HG03342 (cell line): ENCODE data around the gene DEPDC1.
"Not testable (repeated sequence)": the region's sequence is repeated elsewhere in the genome, so short reads cannot be mapped to it uniquely, and the experiment has no call there.

Experiments
- ATAC-seq: cut with Tn5 transposase; IDR thresholded peaks from one replicate; pipeline ENCODE4 v1.9.1; 2021; ENCODE audit warnings: mild to moderate bottlenecking, moderate library complexity; ENCODE audit not compliant: unreplicated experiment

The DEPDC1 gene, protein sequence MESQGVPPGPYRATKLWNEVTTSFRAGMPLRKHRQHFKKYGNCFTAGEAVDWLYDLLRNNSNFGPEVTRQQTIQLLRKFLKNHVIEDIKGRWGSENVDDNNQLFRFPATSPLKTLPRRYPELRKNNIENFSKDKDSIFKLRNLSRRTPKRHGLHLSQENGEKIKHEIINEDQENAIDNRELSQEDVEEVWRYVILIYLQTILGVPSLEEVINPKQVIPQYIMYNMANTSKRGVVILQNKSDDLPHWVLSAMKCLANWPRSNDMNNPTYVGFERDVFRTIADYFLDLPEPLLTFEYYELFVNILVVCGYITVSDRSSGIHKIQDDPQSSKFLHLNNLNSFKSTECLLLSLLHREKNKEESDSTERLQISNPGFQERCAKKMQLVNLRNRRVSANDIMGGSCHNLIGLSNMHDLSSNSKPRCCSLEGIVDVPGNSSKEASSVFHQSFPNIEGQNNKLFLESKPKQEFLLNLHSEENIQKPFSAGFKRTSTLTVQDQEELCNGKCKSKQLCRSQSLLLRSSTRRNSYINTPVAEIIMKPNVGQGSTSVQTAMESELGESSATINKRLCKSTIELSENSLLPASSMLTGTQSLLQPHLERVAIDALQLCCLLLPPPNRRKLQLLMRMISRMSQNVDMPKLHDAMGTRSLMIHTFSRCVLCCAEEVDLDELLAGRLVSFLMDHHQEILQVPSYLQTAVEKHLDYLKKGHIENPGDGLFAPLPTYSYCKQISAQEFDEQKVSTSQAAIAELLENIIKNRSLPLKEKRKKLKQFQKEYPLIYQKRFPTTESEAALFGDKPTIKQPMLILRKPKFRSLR

DNA sequence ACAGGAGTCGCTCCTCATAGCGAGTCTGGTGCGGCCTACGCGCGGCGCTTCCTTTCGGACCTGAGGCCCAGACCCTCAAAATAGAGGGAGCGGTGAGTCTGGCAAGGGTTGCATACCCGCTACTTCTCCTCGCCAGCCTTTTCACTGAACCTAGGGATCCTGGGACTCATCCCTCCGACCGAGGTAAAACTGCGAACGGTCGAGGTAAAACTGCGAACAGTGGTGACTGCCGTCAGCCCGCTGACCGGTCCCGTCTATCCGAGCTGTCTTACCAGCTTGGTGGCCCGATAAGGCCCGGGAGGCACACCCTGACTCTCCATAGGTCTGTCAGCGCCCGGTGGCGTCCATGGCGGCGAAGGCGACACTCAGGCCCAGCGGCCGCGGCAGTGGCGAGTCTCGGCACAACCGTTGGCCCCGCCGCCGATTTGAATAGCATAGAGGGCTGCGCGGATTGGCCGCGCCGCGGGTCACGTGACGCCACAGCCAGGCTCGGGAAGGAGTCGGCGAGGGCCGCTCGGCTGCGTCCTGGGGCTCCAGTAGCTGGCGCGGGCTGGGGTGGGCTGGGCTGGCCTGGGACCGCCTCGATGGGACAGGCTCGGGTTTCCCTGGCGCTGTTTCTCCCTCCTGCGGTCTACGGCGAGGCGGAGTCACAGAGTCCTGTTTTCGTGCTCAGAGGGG lies at the start of gene DEPDC1:
Gene DEPDC1, minus strand, starts transcription at position 403 of the 678 bp plus-strand sequence. Its CDS starts 83 bp downstream, at position 320.
- peak; percentile 97 for ATAC-seq

DNA sequence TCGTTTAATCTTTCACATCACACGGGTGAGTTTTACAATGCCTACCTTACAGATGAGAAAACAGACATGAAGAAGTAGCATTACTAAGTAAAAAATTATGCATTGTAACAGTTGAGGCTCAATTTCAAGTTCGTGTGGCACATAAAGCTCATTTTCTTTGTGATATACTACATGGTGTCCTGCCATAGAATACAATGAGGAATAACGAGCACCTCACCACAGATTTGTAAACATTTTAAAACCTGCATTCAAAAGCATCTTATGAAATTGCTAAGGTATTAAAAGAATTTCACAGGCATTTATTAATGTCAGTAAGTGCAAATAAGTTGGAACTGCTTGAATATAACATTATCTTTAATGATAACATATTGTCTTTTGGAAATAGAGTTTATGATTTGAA lies 47.8 kb upstream of the DEPDC1 start:
- no peak for ATAC-seq

DNA sequence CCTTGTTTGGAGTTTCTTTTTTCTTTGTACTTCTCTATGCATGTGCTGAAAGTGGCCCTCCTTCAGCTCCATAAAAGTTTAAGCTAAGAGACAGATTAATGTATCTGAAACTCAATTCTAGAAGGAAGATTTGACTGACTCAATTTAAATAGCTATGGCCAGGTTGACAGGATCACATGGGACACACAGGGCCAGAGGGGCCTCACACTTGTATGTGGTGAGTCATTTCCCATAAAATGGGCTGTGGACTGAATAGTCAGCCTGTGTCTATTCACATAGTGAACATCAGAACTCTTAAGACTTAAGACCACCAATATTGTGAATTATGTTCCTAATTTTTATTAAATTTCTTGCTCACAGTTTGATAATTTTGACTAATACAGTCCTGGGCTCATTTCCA lies 45.7 kb upstream of the DEPDC1 start:
- ATAC-seq = no peak

DNA sequence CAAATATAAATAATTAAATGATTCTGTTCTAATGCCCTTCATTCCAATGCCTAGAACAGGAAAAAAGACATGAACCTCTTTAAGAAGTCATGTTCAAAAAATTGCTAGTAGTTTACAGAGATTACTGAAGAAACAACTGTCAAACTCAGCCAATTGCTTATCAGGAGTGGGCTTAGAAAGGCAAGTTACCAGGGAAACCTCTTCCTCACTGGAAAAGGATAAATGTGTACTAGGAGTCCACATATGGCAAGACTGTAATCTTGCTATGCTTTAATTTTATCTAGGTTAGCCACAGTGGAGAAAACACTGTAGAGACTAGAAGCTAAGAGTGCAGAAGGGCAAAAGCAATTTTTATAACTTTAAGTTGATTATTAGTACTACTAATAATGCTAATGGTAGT lies 42.1 kb upstream of the DEPDC1 start:
- no peak for ATAC-seq

DNA sequence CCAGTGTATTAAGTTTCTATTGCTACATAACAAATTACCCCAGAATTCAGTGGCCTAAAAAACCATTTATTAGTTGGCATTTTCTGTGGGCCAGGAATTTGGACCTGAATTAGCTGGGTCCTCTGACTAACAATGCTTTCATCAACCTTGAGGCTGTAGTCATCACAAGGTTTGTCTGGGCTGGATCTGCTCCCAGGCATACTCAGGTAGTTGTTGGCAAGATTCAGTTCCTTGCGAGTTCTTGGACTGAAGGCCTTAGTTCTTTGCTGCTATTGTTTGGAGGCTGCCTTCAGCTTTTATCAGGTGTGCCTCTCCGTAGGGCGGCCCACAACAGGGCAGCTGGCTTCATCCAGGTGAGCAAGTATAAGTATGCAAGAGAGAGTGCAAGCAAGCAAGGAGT lies 31.4 kb upstream of the DEPDC1 start:
- ATAC-seq = no peak

DNA sequence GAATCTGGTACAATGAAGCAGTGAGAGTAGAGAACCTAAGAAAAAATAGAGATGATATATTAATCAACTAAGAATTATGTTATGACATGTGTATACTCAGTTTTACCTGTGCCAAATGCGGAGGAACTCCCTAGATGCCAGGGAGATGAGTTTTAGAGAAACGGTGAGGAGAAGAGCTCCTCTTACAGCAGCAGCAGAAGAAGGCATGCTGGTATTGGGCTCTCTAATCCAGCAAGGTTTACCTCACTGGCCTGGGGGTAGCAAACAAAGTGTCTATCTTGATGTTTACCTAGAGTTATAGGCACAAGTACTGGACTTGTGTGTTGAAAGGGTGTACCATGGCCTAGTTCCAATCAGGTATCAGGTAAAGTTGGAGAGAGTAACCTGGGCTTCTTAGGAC lies 28.9 kb upstream of the DEPDC1 start:
- no peak for ATAC-seq

DNA sequence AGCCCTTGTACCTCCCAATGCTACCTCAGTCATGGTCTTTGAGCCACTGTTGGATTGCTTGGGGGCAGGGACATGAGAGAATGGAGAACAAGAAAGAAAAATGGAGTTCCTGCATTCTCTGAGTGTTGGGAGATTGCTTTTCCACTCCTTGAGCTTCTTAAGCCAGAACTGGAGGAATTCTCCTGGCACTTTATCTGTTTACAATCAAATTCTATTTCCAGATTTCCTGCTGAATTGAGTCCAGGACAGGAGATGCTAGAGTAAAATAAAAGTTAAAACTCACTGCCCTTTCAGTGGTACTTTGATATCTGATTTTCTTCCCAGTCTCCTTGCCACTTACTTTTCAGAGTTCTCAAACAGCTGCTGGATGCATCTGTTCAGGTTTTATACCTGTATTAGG lies 24.4 kb upstream of the DEPDC1 start:
- no peak for ATAC-seq

DNA sequence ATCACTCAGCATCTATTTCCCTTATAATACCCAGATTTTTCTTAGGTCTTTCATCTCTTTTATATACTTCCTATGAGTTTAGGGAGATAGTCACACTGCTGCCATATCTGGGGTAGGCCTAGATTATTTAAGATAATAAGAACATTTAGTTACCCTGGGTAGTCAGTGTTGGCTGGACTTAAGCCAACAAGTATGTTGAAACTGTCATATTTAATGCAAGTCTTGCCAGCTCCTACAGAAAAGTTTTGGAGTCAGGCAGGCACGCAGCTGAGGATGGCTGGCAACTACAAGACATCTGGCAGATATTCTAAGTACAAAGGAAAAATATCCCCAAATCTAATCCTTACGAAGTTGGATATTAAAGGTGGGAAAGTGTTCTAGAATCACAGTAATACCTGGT lies 19.2 kb upstream of the DEPDC1 start:
- no peak for ATAC-seq

DNA sequence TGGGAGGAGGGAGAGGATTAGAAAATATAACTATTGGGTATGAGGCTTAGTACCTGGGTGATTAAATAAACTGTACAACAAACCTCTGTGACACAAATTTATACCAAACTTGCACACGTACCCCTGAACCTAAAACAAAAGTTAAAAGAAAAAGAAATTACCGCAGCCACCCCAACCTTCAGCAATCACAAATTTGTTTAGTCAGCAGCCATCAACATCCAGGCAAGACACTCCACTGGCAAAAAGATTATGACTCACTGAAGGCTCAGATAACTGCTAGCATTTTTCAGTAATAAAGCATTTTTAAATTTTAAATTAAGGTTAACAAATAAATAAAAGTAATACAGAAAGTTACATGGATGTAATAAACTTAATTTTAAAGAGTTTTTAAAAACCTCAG lies 14.4 kb upstream of the DEPDC1 start:
- no peak for ATAC-seq

DNA sequence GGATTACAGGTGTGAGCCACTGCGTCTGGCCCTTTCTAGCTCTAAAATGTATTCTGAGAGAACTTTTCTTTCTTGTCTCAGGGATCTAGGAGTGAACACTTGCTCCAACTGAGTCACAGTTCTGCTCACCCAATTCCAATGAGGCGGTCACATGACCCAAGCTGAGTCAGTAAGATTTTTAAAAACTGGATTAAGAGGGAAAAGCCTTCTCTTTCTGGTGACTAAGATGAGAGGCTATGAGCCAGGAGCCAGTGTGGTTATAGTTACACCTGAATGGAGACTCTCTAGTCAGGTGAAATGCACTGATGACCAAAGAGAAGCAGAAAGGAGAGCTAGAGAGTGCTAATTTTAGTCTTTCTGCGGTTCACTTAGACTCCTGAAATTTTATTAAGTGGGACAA lies 9.5 kb upstream of the DEPDC1 start:
- no peak for ATAC-seq

DNA sequence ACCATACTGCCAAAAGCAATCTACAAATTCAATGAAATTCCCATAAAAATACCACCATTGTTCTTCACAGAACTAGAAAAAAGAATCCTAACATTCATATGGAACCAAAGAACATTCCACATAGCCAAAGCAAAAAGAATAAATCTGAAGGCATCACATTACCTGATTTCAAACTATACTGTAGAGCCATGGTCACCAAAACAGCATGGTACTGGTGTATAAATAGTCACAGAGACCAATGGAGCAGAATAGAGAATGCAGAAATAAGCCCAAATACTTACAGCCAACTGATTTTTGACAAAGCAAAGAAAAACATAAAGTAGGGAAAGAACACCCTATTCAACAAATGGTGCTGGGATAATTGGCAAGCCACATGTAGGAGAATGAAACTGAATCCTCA lies 6.2 kb upstream of the DEPDC1 start:
- no peak for ATAC-seq

DNA sequence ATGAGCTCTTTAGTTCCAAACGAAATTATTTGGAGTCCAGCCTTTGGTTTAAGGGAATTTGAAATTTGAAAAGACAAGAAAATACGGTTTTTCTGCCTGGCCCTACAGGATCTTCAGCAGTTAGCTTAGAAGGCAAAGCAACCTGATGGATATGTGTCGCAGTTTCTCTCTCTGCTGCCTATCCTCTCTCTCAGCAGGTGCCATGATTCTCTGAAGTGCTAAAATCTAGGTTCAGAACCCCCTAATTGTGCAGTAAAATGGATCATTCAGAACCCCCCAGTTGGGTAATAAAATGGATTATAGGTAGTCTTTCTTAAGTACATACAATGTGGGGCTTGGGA lies 446 bp upstream of the DEPDC1 start:
- ATAC-seq = peak; percentile 15

DNA sequence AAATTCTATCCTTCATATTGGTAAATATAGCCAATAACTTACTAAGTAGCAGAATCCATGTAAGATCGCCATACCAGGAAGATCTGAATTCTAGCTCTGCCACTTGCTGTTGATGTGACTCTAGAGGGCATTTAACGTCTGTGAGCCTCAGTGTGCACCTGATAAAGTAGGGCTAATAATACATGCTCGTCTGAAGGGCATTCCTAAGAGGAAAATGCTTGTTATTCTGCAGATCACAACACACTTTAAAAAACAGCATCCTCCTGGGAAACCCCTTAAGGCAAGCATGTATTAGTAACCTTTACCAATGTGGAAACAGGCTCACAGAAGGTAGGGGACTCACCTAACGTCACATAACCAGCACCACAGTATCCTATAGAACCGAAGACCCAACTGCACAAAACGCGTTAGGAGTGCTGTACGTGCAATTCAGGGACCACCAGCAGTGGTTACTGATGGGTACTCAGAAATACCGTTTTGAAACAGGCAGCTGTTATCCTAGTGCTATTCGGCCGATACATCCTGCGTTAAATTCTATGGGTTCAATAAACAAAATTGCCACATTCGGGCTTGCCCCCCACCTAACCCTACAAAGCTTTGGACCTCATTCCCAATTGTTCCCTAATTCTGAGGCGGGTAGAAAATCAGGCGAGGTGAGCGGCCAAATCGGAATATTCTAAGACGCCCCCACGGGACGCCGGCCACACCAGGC lies 758 bp downstream of the DEPDC1 start:
- ATAC-seq = peak; percentile 22

DNA sequence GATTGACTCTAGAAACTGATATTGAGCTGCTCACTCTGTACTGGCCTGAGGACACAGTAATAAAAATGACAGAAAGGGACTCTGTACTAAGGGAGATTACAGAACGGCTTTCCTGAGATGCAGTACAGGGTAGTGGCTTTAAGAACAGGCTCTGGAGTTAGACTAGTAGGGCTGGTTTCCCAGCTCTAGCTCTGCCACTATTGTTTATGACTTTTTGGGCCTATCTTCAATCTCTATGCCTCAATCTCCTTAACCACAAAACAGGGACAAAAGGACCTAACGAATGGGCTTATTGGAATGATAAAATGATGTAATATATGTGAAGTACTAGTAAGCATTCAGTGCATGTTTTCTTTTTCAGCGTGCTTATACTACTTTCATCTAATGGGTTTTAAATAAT lies 1.4 kb downstream of the DEPDC1 start:
- ATAC-seq = no peak

DNA sequence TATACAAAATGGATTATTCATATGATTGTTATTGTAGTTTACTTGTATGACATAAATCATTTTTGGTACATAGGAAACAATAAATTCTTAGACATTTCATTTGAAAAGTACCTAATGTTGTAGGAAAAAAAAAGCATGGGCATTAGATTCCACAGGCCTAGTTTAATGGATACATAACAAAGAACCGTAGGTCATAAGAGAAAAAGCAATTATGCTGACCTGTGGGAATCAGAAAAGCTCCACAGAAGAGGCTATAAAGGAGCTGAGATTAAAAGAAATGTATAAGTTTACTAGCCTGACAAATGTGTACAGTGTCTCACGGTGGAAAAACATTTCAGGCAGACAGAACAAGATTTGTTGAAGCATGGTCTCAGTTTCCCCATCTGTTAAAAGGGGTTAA lies 3.7 kb downstream of the DEPDC1 start:
- ATAC-seq = no peak

DNA sequence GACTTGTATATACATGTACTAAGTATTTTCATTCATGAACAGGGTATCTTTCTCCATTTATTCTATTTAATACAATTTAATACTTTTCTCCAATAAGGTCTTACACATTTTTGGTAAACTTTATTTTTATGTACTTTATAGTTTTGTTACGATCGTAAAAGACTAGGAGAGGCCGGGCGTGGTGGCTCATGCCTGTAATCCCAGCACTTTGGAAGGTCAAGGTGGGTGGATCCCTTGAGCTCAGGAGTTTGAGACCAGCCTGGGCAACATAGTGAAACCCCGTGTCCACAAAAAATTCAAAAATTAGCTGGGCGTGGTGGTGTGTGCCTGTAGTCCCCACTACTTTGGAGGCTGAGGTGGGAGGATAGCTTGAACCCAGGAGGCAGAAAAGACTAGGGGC lies 4.6 kb downstream of the DEPDC1 start:
- ATAC-seq = not testable (repeated sequence)

DNA sequence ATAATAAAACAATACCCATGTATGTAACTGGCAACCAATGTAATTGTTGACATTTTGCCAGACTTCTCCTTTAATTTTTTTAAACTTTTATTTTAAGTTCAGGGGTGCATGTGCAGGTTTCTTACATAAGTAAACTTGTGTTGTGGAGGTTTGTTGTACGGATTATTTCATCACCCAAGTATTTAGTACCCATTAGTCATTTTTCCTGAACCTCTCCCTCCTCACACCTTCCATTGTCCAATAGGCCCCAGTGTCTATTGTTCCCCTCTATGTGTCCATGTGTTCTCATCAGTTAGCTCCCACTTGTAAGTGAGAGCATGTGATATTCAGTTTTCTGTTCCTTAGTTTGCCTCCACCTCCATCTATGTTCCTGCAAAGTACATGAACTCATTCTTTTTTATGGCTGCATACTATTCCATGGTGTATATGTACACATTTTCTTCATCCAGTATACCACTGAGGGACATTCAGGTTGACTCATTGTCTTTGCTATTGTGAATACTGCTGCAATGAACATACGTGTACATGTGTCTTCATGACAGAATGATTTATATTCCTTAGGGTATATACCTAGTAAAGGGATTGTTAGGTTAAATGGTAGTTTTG lies 6.7 kb downstream of the DEPDC1 start:
- no peak for ATAC-seq

DNA sequence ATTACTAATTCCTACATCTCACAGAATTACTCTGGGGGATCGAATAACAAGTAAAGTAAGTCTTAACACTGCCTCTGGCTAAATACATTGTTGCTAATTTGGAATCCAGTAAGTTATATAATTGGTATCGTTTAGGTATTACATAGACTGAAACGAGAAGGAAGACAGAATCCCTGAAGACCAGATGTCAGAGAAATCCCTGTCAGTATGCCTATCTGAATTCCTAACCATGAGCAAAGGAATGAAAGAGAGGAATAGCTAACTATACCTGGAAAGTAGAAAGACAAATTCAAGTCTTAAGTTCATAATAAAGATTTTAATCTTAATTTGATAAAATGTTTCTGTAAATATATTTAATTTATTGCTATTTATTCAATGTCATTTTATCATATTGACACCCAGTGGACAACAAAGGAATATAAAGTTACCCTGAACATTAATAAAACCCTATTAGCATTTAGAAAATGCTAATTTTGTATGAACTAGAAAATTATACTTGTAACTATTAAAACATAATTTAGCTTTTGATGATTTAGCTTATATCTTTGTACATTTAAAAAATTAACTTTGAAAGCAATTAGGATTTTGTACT lies 11.4 kb downstream of the DEPDC1 start:
- no peak for ATAC-seq

DNA sequence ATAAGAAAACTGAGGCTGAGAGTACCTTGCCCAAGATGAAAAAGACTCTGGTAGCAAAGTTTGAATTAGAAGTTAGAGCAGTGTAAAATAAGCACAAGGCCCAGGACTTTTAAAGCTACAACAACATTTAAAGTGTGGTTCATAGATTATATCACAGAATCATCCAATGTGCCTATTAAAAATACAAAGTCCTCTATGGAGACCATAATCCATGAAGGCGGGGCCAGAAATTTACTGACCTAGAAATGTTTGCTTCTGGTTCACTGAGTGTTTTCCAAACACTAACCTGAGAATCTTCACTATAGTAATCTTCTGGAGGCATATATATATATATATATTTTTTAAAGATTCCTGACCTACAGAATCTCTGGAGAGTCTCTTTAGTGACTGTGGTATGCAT lies 12.3 kb downstream of the DEPDC1 start:
- no peak for ATAC-seq

DNA sequence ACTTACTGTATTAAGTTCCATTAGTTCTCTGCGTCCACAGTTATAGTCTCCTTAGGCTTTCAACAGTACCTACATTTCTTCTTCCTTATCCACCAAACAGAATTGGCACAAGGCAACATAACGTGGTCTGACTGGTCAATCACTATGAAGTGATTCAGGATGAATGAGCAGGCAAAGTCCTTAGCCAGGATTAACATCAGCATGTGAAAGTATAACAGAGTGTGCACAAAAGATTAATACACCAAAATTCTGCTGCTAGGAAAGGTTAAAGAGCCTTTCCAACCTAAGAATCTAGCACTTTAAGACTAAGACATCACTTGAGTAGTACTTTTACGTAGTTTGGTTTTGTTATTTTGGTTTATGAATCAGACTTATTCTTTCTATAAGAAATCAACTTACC lies 15.8 kb downstream of the DEPDC1 start:
- ATAC-seq = no peak
